Endometrium (tissue), 2 donors: Measurements from ENCODE around the gene DYRK1A.

Experiments used
- FAIRE-seq: peaks from 2 replicates; lab custom pipeline; 2012; peaks lifted over from hg19 to GRCh38; lab: Jason Lieb, UNC
- donor health status: control.
- donor health status: control.

DYRK1A gene

DNA sequence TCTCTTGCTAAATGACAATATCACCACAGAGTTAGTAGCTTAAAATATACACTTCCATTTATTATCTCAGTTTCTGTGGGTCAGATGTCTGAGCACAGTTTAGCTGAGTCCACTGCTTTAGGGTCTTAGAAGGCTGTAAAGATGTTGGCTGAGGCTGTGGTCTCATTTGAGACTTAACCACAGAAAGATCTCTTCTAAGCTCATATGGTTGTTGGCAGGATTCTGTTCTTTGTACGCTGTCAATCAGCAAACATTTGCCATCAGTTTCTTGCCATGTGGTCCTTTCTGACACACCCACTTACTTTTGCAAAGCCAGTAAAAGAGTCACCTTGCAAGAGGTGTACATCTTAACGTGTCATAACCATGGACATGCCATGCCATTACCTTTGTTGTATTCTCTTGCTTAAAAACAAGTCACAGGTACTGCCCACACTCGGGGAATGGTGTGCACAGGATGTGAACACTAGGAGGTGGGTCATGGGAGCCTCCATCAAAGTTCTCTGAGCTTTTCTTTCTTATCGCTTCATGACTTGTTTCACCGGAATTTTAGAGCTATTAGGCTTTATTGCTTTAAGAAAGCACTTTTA lies 18.7 kb downstream of the DYRK1A start:
- no peak for FAIRE-seq

DNA sequence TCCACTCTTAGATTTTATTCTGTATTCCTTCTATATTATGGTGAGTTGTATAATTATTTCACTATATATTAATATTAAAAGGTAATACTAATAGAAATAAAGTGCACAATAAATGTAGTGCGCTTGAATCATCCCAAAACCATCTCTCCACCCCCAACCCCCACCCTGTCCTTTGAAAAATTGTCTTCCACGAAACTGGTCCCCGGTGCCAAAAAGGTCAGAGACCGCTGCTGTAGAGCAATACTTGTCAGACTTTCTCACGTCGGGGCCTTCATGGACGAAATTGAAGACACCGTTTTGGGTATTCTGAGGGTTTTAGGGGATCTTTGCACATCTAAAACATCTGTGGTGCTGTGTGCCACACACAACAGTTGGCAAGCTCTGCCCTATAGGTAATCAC lies 19.6 kb downstream of the DYRK1A start:
- FAIRE-seq: no peak

DNA sequence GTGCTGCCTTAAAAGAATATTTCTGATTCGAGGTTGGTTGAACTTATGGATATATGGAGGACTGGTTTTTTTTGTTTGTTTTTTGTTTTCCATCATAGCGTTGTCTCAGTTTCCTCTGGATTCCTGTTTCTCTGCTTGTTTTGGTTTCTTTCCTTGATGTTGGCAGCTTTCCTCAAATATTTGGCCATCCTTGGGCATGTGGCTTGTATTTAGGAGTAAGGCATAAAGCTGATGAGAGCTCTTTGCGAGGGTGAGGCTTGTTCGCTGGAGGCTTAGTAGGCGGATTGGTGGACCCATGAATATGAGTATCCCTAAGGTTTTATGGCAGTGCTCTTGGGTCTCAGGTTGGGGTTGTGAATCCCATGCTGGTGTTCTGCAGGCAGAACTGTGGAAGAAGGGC lies 22.9 kb downstream of the DYRK1A start:
- FAIRE-seq: no peak

DNA sequence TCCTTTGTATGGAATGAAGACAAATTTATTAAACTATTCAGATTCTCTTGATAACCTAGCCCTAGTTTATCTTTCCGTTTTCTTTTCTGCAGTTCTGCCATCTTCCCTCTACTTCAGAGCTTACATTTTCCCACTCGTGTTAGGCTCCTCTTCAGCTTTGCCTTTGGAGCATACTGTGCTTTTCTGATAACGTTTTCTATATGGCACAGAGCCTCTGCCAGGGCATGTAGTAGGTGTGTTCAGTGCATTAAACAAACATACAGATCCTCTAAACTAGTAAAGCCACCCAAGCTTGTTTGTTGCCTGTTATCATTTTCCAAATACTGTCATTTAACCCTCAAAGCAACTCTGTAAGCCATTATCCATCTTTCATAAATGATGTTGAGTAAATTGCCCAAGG lies 25.1 kb downstream of the DYRK1A start:
- no peak for FAIRE-seq

DNA sequence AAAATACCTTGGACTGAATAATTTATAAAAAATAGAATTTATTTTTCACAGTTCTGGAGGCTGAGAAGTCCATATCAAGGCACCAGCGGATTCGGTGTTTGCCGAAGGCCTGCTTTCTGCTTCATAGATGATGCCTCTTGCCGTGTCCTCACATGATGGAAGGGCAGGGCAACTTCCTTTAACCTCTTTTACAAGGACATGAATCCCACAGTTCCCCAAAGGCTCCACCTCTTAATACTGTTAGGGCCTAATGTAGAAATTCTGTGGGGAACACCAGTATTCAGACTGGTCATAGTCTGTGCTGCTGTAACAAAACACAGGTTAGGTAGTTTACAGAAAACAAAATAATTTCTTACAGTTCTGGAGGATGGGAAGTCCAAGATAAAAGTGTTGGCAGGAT lies 25.9 kb downstream of the DYRK1A start:
- no peak for FAIRE-seq

DNA sequence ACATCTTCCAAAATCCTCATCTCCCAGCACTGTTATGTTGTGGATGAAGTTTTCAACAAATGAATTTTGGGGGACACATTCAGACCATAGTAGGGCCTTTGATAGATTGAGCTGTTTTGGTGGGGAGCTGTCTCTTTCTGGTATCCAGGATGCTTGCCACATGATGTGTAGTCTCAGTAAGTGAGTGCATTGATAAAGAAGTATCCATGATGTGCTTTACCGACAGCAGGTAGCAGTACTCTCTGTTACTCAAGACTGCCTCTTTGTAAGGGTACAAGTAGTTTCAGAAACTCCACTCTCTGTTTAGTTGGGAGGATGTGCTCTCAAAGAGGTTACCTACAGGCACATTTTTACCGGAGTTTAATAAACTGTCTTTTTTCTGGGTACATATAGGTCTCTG lies 26.5 kb downstream of the DYRK1A start:
- no peak for FAIRE-seq

DNA sequence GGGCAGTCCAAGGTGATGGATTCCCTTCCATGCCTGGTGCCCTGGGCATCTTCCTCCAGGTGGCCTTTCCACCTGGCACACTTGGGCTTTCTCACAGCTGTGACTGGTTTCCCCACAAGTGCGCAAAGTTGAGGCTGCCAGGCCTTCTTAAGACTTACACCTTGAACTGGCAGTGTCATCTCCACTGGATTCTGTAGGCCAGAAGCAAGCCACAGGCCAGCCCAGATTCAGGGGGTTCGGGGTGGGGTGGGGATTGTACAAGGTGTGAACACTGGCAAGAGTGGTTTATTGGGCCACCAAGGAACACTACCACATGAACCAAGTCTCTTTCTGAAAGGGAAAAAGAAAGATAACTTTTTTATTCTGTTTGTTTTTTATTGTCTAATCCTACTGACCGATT lies 27.2 kb downstream of the DYRK1A start:
- FAIRE-seq: no peak

DNA sequence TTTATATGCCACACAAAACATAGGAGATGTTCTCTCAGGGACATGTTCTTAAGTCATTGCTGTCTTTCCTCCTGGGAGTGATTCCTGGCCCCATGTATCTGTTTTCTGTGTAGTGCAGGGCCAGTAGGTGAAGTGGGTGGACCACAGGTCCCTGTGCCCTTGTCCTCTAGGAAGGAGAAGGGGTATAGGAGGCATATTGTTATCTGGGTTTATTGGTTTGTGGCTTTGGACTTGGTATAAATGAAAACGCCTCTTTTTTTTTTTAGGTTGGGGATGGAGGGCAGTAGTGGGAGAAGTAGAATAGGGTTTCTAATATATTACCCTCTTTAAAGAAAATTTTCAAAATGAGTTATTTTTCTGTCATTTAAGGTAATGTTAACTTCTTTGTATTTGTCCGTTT lies 29.4 kb downstream of the DYRK1A start:
- FAIRE-seq: no peak

DNA sequence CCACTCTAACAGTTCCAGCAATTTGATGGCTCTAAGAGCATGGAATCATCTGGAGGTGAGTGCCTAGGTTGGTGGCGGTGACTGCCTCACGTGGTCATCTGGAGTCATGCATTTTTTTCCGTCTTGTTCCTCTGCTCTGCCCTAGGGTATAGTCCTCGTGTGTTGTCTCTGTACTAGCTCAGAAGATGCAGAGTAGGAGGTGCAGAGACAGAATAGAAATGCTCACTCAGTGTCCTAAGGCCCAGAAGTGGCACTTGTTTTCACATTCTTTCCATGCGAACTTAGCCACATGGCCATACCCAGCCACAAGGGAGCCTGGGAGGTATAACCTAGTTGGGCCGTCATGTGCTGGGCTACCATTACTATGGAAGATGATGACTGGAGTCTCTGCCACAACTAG lies 30.3 kb downstream of the DYRK1A start:
- FAIRE-seq: no peak

DNA sequence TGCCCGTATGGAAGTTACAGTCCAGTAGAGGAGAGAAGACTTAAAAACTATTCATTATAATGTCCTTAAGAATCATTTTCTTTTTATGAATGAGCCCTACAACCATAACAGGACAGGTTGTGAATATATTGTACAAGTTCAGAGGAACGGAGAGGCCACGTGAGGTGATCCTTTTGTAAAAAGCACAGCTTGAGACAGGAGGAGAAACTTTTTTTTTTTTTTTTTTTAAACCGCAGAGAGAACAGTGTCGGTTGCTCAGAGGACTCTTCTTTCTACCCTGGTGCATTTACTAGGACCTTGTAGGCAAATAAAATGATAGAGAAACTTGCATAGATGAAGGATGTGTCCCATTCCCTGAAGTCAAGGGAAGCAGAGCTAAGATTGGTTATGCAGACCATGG lies 32.1 kb downstream of the DYRK1A start:
- FAIRE-seq: no peak

DNA sequence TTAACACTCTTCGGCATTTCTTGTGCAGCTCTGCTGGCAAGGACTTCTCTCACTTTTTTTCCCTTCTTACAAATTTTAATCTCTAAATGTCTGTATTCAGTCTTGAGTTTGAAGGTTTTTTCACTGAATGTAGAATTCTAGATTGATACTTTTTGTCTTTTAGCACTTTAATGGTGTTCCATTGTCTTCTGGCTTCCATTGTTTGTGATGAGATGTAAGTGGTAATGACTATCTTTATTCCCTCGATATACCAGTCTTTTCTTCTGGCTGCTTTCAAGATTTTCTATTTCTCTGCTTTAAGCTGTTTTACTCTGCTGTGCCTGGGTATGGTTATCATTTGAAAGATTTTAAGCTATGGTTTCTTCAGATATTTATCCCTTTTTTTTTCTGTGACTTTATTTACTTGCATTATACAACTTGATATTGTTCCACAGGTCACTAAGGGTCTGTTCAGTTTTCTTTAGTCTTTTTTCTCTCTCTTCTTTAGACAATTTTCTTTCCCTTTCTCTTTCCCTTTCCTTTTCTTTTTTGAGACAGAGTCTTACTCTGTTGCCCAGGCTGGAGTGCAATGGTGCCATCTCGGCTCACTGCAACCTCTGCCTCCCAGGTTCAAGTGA lies 35.8 kb downstream of the DYRK1A start:
- no peak for FAIRE-seq

DNA sequence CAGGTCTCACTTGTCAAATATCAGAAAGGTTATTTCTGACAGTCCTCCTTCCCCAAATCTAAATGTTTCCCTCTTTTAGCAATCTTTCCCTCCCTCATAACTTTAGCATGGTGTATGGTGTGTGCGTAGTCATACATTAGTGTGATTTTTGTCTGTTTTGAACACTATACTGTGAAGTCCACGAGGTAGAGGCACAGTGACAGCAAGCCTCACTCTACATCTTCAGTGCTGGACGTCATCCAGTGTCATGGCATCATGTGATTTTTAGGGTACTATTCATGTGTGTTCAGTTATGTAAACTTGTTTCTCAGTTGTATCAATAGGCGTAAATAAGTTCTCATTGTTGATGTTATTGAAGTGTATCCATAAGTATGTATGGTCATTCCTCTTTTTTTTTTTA lies 39.1 kb downstream of the DYRK1A start:
- FAIRE-seq: no peak

DNA sequence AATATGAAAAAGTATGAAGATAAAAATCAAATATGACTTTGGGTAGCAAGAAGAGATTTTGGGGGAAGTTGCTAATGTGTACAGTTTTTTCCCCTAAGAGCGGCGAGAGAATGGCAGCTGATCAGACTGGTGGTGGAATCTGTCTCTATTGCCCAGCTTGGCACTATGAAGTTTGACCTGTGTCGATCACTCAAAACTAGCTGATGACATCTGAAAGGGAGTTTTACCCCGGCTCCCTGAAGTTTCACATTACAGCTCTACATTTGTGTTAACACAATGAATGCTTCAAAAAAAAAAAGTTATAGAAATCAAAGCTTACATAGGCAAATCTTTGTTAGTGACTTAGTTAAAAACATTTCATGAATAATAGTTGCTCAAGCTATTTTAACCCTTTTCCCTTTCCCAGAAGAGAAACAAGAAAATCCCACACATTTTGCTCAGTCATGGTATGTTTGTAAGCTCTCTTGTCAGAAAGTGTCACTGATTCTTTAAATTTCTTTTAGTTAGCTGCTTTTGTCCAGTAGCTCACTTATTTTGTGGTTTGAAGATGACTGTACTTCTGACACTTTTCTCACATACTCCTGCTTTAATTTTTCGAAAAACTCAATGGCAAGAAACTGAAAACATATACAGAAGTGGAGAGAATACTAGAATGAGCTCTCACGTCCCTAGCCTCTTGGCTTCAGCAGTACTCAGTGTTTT lies 41.3 kb downstream of the DYRK1A start:
- no peak for FAIRE-seq

DNA sequence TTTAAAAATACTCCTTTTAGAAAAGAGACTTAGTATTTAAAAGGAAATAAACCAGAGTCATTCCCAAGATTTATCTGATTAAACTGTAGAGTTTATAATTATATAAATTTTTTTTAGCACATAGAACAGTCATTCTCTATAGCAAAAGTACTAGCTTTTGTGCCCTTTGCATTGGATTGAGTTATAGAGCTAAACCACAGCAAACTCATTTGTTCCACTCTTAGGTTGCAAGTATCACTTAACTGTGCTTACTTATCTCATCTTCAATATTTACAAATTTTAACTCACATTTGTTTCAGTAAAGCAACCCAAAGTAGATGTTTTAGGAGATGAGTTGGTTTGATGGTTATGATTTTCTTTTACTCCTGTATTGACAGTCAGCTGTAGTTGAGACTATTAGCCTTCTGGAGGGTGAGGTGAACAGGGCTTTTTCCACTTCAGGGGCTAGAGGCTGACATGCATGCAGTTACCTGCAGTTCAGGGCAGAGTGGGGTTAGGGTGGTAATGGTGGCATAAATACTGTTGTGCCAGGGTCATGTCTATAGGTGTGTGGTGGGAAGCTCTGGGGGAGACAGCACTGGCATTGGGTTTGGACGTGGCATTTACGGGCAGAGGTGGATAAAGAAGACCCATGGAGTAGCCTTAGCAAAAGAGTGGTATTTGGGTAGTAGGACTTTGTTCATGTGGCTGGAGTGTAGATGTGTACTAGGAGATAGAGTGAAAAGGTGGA lies 42.1 kb downstream of the DYRK1A start:
- no peak for FAIRE-seq

DNA sequence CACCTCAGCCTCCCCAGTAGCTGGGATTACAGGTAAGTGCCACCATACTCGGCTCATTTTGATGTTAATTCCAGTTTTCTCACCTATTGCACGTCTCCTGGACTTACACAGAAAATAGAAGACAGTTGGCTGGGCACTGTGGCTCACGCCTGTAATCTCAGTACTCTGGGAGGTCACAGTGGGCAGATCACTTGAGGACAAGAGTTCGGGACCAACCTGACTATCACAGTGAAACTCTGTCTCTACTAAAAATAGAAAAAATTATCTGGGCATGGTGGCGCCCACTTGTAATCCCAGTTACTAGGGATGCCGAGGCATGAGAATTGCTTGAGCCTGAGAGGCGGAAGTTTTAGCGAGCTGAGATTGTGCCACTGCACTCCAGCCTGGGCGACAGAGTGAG lies 44.1 kb downstream of the DYRK1A start:
- no peak for FAIRE-seq

DNA sequence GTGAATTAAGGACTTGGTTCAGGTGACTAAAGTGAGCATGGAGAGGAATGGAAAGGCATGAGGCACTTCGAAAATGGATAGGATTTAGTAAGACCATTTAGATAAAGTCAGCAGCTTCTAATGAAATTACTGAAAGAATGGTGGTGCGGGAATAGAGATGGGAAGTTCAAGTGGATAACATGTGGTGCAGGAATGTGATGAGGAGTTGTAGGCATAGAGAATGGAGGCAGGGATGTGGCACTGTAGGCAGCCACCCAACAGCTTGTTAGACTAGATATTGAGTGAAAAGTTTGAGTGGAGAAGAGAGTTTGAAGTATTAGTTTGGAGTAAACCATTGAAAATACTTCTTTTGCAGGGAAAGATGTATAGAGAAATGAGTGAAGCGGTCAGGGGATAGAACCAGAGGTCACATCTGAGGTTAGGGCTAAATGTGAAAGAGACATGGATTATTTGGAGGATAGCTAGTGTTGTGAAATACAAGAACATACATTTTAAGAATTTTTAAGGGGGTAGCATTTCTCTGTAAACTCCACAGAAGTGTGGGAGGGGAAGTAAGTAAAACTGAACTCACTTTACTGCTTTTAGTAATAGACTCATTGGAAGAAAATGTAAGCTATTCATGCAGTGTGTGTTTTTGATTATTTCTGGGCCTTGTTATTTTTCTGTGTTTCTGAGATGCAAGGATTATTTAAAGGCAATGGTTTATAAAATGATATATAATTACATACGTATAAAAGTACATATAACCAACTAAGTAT lies 46.2 kb downstream of the DYRK1A start:
- FAIRE-seq: peak; percentile 88

DNA sequence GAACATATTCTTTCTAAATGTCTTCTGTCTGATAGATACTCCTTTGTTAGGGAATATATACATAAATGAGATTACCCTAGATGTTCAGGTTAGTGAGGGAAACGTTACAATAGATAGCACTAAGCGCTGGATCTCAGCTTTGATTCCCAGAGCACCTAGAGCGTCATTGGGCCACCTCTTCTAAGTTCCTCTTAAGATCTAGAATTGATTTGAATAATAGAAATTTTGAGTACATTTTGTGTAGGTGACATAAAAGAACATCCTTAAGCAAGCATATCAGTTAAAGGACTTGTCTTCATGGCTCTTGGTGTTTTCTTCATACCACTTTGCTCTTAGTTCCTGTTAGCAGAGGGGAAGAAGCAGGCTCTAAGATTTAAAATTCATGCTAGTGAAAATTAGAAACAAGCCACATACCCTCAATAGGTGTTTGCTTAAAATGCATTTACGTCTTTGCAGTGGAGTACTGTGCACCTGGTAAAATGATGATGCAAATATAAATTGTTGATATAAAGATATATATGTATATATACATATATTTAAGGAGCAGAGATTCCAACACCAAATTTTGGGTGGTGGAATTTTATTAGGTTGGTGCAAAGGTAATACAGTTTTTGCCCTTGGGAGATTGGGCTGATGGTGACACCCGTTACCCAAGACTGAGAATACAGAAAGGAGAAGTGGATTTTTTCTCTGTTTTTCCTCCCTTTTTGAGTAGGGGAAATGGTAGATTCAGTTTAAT lies 47.1 kb downstream of the DYRK1A start:
- no peak for FAIRE-seq

DNA sequence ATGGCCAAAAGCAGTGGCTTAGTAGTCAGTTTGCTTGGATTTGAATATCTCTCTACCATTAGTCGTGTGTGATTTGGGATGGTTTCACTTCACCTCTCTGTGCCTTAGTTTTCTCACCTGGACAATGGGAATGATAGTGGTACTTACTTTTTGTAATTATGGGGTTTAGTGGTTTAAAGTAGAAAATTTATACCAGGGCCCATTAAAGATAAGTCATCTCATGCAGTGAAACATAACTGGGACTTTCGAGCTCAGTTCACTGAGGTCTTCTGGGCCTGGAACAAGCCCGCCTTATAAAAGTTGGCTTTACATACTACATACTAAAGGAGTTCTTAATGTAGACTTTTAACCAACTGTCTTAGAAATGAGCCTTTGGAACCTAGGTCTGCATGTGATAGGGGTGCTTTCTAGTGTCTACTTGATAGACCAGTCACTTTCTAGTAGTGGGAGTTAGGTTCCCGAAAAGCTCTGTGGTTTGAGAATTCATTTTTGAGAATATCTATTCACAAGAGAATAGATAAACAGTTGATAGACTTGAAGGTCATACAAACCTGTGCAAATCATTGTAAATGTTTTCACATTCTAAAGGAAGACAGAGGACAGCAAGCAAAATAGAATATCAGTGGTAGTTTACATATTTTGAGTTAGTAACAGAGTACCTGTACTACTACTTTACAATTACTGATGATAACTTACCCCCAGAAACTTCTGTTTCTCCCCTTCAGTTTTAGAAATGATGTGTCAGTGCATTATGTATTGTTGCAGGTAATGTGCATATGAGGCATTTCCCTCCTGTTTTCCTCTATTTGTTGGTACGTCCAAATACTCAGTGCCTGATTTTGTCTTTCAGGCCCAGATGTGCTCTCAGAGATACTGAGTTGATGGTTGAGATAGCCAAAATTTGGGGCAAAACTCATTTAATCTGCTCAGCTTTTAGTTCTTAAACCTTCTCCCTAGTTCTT lies 48.0 kb downstream of the DYRK1A start:
- FAIRE-seq: no peak

DNA sequence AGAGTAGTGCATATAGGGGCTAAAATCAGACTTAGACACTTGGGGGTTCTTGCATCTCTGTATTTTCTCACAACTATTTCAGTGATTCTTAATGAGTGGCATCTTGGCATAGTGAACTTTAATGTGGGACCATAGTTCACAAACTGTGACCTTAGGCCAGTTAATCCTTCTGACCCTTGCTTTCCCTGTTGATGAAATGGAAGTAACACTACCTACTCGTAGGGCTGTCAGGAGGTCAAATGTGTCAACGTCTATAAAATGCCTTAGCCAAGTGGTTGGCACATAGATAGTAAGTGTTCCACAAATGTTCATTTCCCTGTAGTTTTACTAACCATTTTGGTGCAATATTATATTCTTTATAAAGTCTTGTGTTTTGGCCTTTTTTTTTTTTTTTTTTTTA lies 49.4 kb downstream of the DYRK1A start:
- no peak for FAIRE-seq

DNA sequence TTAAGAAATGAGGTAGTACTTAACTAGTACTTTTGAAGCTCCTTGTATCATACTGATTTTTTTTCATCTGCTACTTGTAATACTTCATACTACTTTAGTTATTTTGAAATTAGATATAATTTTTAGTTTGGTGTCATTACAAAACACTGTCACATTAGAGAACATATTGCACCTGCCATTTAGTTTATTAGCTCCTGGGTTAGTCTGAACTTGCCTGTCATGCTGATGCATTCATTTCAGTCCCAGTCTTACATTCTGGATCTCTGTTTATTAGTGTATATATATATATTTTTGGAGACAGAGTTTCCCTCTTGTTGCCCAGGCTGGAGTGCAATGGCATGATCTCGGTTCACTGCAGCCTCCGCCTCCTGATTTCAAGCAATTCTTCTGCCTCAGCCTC lies 50.3 kb downstream of the DYRK1A start:
- FAIRE-seq: no peak
